GM21528 (cell line): ENCODE measurements around the gene DCTN4.
"Not testable (repeated sequence)": the region's sequence is repeated elsewhere in the genome, so short reads cannot be mapped to it uniquely, and the experiment has no call there.

Source experiments
- ATAC-seq: cut with Tn5 transposase; IDR thresholded peaks from one replicate; pipeline ENCODE4 v1.9.1; 2021; ENCODE audit warnings: mild to moderate bottlenecking, moderate library complexity; ENCODE audit not compliant: unreplicated experiment, low FRiP score

DCTN4 gene

DNA sequence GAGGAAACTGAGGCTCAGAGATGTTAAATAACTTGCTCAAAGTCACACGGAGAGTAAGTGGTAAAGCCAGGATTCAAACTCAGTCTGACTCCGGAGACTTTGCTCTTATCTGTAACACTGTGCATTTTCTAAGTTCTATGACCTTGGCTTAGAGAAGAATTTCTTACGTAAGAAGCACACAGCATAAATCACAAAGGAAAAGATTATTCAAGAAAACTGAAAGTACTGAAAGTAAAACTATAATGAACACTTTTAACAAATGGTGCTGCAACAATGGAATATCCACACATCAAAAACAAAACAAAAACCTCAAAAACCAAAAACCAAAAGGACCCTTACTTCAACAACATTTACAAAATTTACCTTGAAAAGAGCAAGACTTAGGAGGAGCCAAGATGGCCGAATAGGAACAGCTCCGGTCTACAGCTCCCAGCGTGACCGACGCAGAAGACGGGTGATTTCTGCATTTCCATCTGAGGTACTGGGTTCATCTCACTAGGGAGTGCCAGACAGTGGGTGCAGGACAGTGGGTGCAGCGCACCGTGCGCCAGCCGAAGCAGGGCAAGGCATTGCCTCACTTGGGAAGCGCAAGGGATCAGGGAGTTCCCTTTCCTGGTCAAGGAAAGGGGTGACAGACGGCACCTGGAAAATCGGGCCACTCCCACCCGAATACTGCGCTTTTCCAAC is 16.2 kb downstream of the DCTN4 start:
- ATAC-seq, result not testable (repeated sequence)

DNA sequence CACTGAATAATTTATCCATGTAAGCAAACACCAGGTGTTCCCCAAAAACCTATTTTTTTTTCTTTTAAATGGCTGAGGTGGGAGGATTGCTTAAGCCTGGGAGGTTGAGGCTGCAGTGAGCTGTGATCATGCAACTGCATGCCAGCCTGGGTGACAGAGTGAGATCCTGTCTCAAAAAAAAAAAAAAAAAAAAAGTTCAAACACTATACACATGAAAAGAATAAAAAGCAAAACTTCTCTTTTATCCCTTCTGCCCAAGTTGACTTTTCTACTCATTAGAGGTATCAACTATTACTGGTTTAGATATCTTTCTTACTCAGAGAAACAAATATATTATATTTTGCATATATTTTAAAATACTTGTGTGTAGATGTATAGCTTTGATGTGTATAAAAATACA is 17.8 kb downstream of the DCTN4 start:
- no peak for ATAC-seq

DNA sequence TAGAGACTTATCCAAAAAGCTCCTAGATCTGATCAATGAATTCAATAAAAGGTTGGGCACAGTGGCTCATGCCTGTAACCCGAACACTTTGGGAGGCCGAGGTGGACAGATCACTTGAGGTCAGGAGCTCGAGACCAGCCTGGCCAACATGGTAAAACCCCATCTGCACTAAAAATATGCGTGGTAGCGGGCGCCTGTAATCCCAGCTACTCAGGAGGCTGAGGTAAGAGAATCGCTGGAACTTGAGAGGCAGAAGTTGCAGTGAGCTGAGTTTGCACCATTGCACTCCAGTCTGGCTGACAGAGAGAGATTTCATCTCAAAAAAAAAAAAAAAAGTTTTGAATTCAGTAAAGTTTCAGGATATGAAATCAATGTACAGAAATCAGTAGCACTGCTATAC is 20.0 kb downstream of the DCTN4 start:
- ATAC-seq, result no peak

DNA sequence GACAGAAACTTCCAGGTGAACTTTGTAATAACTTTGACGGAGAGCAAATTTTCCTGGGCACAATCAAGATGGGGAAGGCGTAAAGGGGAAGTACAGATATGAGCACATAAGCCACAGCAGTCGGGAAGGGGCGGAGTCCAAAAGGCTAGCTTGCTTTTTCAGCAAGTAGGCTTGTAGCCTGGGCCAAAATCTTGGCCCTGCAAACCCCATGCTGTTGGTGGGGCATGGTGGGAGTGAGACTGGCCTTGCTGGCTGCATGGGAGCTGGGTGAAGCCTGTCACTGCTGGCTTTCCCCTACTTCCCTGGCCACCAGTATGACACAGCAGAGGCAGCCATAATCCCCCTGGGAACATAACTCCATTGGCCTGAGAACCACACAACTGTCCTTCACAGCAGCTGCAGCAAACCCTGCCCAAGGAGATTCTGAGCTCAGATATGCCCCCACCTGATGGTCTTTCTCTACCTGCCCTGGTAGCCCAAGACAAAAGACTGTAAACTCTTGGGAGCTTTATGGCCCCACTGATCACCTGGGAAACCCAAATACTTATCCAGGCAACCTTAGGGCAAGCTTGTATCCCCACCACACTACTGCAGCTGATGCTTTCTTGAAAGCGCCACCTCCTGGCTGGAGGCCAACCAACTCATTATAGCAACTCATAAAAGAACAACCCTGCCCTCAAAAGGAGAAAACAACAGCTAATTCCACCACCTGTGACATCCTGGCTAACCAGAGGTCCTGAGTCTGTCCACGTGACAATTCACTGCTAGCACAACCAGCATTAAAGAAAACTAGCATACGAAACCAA is 24.0 kb downstream of the DCTN4 start:
- ATAC-seq, result no peak

DNA sequence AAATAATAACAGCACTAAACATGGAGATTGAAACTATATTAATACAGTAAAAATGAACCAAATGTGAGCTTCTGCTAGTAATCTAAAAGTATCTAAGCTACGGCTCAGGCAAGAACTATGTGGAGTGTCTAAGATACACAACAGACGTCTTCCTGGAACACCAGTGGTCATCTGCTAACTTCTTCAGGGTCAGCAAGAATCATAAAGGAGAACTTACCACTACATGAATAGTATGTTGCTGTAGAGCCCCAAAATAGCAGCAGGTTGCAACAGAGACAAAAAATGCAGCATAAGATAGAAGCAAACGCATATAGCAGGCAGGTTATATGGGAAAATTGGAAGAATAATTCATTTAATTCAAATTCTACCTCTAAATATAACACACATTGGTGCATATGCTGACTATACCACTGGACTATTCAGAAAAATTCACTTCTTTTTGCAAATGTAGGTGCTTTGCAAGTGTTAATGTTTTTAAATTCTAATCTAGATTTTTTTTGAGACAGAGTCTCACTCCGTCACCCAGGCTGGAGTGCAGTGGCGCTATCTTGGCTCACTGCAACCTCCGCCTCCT is 27.1 kb downstream of the DCTN4 start:
- ATAC-seq, result no peak

DNA sequence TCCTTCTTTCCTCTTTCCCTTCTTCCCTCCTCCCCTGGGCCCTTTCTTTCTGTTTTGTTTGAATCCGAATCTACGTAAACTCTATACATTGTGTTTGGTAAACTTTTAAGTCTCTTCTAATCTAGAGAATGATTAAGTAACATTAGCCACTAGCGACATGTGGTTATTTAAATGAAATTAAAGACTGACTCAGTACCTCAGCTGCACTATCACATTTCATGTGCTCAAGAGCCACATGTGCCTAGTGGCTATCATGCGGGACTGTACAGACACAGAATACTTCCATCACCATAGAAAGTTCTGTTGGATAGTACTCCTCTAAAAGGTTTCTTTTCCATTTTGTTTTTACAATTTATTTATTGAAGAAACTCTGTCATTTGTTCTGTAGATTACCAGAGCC is 29.0 kb downstream of the DCTN4 start:
- ATAC-seq, result no peak

DNA sequence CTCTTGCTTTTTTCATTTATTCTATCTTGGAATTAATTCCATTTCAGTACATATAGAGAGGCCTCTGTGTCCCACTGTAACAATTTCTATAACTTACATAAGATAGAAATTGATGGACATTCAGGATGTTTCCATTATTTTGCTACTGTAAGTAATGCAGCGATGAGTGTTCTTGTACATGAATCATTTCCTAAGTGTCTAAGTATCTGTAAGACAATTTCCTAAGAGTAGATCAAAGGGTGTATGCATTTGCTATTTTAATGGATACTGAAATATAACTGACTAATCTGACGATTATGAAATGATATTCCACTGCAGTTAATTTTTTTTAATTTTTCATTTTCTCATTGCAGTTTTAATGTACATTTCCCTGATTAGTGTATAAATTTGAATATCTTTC is 35.0 kb downstream of the DCTN4 start:
- ATAC-seq, result no peak

DNA sequence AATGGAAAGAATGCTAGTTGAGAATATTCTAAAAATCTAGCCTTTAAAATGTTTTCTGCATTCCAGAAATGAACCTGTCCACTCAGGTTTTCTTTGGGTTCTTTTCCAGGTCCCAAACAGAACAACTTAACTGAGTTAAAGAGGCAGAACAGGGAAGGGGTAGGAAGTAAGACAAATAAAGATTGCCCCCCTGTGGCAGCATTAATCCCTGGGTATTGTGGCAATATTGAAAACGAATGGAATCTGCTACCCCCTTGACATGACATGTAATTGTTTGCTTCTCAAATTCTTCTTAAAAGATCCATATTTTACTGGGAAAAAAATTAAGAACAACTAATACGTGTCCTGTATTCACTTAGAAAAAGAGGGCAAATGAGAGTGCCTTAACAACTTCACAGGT is 48.7 kb downstream of the DCTN4 start:
- ATAC-seq, result no peak

DNA sequence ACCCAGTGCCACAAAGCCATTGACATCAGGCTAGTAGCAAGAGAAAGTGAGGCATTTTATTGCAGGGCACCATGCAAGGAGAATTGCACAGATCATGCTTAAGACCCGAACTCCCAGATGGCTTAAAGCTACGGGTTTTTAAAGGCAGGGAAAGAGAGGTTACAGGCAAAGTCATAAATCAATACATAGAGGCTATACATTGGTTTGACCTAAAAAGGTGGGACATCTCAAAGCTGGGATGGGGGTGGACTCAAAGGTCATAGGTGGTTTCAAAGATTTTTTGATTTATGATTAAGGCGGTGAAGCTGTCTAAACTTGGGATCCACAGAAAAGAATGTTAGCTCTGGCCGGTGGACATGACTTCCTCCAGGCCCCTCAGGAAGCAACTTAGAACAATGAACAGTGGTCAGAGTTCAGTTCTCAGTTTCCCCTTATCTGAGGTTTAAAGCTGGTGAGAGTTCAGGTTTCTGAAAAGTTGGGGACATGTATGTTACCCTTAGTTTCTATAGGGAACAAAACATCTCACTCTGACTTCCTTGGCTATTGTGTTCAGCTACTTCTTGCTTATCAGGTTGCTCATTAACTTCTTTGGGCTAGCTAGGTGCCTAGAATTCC is 51.9 kb downstream of the DCTN4 start:
- ATAC-seq, result no peak

DNA sequence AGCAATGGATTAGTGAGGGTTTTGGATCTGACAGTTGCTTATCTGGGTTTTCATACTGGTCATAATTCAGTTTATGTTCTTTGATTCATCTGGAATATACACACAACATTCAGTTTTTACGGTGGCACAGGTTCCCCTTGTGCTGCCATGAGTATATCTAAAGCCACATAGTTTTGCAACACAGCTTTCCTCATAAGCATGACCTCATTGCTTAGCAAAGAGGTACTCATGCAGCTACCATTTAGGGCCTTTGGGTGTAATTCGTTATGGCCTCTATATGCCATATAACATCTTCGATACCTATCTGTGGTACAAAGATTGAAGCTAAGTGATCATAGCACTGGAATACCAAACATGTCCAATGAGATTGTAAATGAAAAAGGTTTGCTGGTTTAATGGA is 55.1 kb downstream of the DCTN4 start:
- ATAC-seq, result no peak

DNA sequence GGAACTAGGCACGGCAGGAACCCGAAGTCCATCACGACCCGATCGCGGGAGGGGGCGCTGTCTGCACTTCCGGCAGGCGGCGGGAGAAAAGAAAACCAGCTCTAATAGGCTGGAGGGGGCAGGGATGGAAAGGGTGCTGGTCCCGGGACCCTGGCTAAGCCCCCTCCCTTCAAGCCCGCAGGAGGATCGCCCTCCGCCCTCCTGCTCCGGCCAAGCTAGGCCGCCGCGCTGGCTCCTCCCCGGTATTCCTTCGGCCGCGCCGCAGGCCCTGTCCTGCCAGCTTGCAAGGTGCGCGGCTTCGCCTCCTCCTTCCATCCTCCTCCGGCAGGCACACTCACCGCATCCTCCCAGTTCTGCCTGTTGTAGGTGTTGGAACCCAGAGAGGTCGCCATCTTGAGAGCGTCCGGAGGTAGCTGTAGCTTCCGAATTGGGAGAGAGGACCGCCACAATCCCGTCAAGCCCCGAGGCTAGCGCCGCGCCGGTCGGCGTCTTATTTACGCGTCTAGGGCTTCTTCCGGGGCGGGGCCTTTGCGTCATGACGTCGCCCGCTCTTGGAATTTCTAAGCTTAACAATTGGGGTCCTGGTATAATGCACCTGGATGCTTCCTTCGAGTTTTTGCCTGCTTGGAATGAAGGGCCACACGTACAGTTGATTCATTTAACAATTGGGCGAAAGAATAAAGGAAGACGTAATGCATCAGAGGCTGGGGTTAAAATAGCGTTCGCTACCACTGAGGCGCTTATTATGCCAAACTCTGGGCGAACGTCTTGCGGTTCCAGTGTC is 58.0 kb downstream of the DCTN4 start, which contains the start of gene RBM22:
RBM22 (minus strand) TSS at position 469 of the 784 bp plus-strand sequence; CDS start at position 392, 77 bp downstream.
- peak; percentile 98 for ATAC-seq

DNA sequence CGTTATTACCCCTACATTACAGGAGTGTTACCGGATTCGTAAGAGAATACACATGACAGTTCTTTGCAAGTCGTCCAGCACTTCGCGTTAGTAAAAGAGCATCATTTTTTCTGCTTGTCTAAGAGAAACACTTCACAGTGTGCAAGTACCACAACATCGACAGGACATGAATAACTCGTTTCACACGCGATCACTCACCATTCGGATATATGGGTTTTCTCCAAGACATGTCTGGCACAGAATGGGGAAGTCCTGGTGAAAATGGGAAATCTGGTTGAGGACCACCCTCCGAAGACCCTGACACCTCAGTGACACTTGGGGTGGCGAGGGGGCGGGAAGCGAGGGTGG is 58.6 kb downstream of the DCTN4 start:
- no peak for ATAC-seq

DNA sequence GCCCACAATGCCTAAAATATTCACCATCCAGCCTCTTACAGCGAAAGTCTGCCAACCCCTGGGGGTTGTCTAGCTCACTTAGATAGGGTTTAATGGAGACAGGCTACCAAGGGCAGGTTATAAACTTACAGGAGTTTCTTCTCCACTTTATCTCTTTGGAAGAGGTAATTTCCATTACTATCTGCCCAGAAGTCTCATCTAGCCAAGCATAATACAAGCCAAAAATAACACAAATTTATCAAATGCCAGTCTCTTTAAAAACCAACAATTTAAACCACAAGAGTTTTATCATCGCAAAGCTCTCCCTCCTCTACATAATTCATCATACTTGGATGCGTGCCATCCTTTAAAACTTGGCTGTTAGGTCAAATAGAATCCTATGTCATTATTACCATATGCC is 64.2 kb downstream of the DCTN4 start:
- no peak for ATAC-seq

DNA sequence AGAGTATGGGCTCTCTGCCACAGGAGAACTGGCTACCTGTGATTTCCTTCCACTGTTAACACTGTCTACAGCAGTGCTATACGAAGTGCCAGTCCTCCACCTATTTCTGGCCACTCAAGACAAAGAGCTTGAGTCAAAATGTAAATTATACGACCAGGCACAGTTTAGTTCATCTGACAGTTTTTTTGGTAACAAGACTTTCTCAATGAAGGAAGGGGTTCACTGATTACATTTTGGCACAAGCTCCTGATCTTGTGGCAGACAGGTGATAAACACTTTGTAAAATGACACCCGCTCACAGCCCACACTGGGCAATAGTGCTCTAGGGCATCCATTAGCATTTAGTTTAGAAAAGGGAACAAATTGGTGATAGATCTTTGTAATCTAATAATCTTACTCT is 66.5 kb downstream of the DCTN4 start:
- no peak for ATAC-seq

DNA sequence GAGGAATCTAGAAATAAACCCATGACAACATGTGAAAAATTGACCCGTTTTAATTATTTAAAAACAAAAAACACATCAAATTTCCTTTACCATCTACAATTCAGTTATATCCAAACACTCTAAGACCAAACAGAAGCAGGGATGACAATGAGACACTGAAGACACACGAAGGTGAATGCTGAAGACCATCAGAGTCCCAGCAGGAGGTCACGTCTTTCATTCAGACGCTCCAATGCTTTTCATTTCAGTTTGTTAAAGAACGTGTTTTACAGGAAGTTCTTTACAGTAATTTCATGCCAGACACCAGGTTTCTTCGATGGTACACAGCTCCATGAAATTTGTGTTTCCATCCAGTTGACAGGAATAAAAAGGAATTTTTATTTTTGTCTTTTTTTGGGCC is 68.1 kb downstream of the DCTN4 start:
- no peak for ATAC-seq

DNA sequence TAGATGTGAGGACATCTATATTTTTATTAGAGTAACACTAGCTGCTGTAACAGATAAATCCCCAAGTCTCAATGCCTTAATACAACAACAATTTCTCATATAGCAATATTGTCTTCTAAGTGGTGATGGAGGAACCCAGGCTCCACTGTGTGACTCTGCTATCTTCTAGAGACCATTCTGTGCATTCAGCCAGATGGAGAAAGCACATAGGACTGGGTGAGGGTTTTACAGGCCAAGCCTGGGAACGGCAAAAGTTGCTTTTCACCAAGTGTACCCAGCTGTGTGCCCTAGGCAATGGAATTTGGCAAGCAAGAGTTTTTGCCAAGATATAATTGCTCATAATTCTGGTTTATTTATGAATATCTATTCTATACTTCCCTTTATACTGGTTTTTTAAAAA is 69.7 kb downstream of the DCTN4 start:
- ATAC-seq, result no peak

DNA sequence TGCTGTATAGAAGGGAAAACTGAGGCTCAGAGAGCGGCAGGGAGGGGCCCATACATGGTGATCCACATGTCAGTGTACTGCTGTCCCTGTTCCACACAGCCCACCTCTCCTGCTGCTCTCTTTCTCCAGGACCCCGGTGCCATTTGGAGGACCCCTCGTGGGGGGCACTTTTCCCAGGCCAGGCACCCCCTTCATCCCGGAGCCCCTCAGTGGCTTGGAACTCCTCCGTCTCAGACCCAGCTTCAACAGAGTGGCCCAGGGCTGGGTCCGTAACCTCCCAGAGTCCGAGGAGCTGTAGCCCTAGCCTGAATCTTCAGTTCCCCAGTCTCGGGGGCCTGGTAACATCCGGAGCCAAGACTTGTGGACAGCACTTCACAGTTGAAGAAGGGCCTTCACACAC is 82.2 kb downstream of the DCTN4 start:
- ATAC-seq, result no peak

DNA sequence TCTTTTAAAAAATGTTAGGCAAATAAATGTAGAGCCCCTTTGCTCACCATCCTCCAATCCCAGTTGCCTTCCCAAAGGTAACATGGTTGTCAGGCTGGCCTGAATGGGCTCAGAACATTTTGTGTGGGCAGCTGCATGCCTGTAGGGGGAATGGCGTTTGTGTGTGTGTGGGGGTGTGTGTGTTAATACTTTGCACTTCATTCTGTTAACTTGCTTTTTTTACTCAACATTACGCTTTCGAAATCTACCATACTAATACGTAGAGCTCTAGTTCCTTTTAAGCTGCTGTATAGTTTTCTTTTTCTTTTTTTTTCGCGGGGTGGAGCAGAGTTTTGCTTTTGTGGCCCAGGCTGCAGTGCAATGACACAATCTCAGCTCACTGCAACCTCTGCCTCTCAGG is 83.7 kb downstream of the DCTN4 start:
- no peak for ATAC-seq

DNA sequence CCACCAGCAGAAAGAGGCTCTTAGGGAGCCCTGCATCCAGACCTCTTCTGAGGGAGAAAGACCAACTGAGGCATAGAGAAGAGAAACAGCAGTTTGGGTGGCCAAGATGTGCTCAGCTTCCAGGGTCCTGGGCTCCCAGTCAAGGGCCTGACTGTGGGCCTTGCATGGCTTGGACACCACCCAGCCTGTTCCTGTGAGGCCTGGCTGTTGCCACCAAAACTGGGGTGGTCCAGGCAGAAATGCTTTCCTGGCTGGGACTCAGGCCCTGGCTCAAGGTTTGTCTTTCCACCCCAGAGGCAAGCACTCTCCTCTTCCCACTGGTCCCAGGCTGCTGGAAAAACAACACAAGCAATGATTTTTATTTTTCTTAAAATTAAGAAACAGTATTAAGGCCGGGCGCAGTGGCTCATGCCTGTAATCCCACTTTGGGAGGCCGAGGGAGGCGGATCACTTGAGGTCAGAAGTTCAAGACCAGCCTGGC is 84.4 kb downstream of the DCTN4 start:
- ATAC-seq, result no peak

DNA sequence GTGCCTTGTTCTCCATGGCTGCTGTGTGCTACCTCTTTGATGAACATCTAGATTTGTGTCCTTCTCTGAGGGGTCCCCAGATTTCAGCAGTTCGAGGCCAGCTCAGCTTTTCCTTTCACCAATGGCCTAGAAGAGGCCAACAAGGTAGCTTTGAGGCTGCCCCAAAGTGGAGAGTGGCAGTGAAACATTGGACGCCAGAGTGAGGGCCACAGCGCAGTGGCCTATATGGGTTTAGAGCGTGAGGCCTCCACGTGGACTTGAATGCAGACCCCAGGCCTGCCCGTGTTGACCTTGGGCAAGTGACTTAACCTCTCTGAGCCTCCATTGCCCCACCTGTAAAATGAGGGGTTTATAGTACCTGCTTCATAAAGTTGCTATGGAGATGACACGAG is 85.9 kb downstream of the DCTN4 start:
- no peak for ATAC-seq
